ENCODE measurements around the gene ZSCAN30.

Gene ZSCAN30

DNA sequence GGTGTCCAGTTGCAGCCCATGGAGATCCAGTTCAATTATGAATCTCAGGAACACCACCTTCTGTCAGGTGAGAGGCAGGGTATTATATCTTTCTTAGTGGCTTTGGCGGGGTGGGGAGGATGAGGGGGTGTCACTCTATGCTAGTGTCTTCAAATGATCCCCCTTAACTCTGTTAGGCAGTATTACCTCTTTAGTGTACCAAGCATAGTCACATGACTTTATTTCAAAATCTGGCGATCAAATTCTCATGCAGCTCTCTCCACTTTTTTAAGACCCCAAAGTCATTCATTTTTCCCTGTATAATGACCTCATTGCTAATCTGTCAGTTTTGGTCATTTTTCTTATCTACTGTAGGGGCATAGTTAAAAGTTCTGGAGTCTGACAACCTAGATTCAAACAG, 1.1 kb upstream of the ZSCAN30 start:
- TF ChIP-seq, protein P1, sequence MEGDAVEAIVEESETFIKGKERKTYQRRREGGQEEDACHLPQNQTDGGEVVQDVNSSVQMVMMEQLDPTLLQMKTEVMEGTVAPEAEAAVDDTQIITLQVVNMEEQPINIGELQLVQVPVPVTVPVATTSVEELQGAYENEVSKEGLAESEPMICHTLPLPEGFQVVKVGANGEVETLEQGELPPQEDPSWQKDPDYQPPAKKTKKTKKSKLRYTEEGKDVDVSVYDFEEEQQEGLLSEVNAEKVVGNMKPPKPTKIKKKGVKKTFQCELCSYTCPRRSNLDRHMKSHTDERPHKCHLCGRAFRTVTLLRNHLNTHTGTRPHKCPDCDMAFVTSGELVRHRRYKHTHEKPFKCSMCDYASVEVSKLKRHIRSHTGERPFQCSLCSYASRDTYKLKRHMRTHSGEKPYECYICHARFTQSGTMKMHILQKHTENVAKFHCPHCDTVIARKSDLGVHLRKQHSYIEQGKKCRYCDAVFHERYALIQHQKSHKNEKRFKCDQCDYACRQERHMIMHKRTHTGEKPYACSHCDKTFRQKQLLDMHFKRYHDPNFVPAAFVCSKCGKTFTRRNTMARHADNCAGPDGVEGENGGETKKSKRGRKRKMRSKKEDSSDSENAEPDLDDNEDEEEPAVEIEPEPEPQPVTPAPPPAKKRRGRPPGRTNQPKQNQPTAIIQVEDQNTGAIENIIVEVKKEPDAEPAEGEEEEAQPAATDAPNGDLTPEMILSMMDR (conservative IDR thresholded peaks at IDR 0.05): no peak
- no peak for TF ChIP-seq ZFX (IDR thresholded peaks at IDR 0.05)
- H3K27ac ChIP-seq: no peak overlapping the region

- H3K27ac ChIP-seq: peak overlapping the region; percentile 83
- TF ChIP-seq, protein P1 (conservative IDR thresholded peaks at IDR 0.05): no peak
- TF ChIP-seq ZFX (IDR thresholded peaks at IDR 0.05): no peak
Measured at GRCh38 chr18:35289727-35290093, 319 bp downstream of the ZSCAN30 start.

DNA sequence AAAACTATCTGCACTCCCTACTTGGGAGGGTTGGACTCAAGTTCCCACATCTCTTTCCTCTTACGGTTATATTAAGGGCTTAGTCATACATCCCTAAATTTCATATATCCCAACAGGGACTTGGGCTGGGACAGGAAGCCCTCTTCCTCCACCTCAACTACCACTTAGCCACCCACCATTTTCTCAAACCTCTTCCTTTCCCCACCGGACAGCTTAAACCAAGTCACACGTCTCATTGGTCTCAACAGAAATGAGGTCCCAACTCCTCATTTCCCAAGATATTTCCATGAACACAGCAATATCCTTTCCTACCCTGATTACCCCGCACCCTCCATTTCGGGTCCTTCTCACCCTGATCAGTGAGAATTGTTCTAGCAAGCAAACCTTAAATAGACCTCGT, 736 bp downstream of the ZSCAN30 start:
- H3K27ac ChIP-seq: peak overlapping the region; percentile 83
- TF ChIP-seq ZFX (IDR thresholded peaks at IDR 0.05): no peak
- TF ChIP-seq, protein P1 (conservative IDR thresholded peaks at IDR 0.05): no peak

DNA sequence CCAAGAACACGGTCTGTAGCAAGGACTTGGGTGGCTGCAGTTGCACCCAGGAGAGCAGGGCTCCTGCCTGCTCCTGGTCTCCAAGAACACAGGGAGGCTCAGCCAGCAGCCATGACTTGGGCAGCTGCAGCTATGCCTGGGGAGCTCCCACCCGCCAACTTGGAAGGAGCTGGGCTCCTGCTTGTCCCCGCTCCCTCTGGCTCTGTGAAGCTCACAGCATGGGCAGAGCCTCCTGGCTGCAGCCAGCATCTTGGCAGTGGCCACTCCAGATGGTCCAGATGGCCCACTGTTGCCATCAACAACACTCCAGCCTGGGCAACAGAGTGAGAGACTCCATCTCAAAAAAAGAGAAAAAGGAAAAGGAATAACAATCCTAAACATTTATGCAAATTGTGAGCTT, 5.2 kb downstream of the ZSCAN30 start:
- no peak overlapping the region for H3K27ac ChIP-seq
- TF ChIP-seq, protein P1 (conservative IDR thresholded peaks at IDR 0.05): no peak
- no peak for TF ChIP-seq ZFX (IDR thresholded peaks at IDR 0.05)

GRCh38 chr18:35283923-35284794, 5.9 kb downstream of the ZSCAN30 start:
- H3K27ac ChIP-seq: no peak overlapping the region
- no peak for TF ChIP-seq ZFX (IDR thresholded peaks at IDR 0.05)
- TF ChIP-seq, protein P1 (conservative IDR thresholded peaks at IDR 0.05): no peak

DNA sequence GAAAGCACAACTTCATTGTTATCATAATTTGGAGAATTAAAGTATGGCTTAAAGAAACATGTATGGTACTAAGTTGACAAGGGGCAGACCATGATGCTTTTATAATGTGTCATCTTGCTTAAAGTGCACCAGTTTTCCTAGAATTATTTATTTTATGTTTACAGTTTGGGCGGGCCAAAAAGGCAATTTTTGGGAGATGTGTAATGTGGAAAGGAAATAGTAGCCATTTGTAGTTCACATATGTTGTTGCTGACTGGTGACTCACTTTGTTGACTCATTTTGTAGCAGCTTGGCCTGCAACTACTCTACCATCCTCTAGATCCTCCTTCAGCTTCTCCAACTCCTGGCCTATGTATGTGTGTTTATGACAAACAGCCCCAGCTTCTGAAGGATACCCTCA, 7.7 kb downstream of the ZSCAN30 start:
- TF ChIP-seq, protein P1 (conservative IDR thresholded peaks at IDR 0.05): no peak
- no peak for TF ChIP-seq ZFX (IDR thresholded peaks at IDR 0.05)
- H3K27ac ChIP-seq: no peak overlapping the region

- no peak overlapping the region for H3K27ac ChIP-seq
- TF ChIP-seq ZFX (IDR thresholded peaks at IDR 0.05): no peak
- TF ChIP-seq, protein P1 (conservative IDR thresholded peaks at IDR 0.05): no peak
Measured at GRCh38 chr18:35278969-35279368, 11.1 kb downstream of the ZSCAN30 start.

Measured in C4-2B (cell line).